PFSK-1 (cell line): ENCODE data around the gene ZBTB37.

Source experiments
- FOXP2 ChIP-seq: optimal IDR thresholded peaks from 2 replicates; pipeline ENCODE3; 2011; ENCODE audit warnings: borderline replicate concordance, control low read depth, inconsistent platforms; ENCODE audit not compliant: insufficient read depth; ENCODE audit errors: extremely low read length, extremely low read depth
- POLR2AphosphoS5 ChIP-seq: IDR thresholded peaks from 2 replicates; pipeline ENCODE4 v1.6.1; 2012; ENCODE audit warnings: low read depth, mild to moderate bottlenecking, control low read depth, low read length, moderate library complexity
- REST ChIP-seq, 2 experiments: IDR thresholded peaks; 2 replicates each; pipeline versions ENCODE4 v1.6.1 to v1.8.0; 2011 to 2012; ENCODE audit warnings: low read depth in 2 of 2, low read length in 2 of 2, control low read depth in 1 of 2, inconsistent platforms in 1 of 2, mild to moderate bottlenecking in 1 of 2, moderate library complexity in 1 of 2; ENCODE audit not compliant: insufficient read depth in 1 of 2
- SIN3A ChIP-seq: IDR thresholded peaks from 2 replicates; pipeline ENCODE4 v1.6.1; 2012; ENCODE audit warnings: mild to moderate bottlenecking, low read length, moderate library complexity, borderline replicate concordance; ENCODE audit not compliant: insufficient read depth
- TAF1 ChIP-seq: IDR thresholded peaks from 2 replicates; pipeline ENCODE4 v1.6.1; 2012; ENCODE audit warnings: low read length, control low read depth, borderline replicate concordance; ENCODE audit not compliant: insufficient read depth

- TF ChIP-seq TAF1 (peak; percentile 100), POLR2AphosphoS5 (peak; percentile 100), FOXP2 (no peak), SIN3A (no peak; the same call in none of the 2 replicates), REST (IDR thresholded peaks at IDR 0.05; ENCODE audit: insufficient read depth in 1 of 2, low read depth in 2 of 2, low read length in 2 of 2) (peak in 1 of 2 experiments; percentile 77; a peak in 3 of 4 replicates)
Observed at GRCh38 chr1:173867753-173868265, 371 bp upstream of the ZBTB37 start, which contains the start of gene GAS5.
